ENCODE measurements around the gene PIP5K1B.

The PIP5K1B gene

GRCh38 chr9:68771376-68771775 is 66.3 kb downstream of the PIP5K1B start:
- no peak for DNase-seq (ENCODE audit: low read depth, low spot score)

DNA sequence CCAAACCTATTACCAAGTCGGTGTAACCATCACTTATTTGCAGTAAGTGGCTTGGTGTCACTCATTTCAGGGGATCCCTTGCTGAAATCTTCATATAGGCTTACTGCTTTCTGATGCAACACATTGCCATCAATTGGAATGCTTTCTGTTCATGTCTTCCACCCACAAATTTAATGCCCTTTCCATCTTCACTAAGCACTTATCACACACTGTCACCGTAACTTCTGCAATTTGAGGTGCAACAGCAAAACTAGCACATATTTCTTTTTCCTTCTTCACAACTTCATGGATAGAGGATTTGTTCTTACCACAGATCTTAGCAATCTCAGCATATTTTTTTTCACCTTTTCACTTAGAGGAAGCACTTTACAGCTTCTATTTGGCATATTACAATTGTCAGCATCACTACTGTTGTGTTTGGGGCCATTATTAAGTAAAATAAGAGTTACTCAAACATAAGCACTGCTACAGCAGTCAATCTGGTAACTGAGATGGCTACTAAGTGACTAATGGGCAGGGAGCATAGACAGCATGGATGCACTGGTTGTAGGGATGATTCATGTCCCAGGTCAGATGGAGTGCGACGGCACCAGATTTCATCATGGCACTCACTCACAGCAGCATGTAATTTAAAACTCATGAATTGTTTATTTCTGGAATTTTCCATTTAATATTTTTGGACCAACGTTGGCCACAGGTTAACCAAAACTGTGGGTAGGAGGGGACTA is 70.1 kb downstream of the PIP5K1B start:
- no peak for DNase-seq (ENCODE audit: low read depth, low spot score)

GRCh38 chr9:68777070-68777763 is 72.2 kb downstream of the PIP5K1B start:
- DNase-seq (ENCODE audit: low read depth, low spot score): no peak

- DNase-seq (ENCODE audit: low read depth, low spot score): no peak
These were observed 73.6 kb downstream of the PIP5K1B start for GRCh38 chr9:68778635-68779034.

DNA sequence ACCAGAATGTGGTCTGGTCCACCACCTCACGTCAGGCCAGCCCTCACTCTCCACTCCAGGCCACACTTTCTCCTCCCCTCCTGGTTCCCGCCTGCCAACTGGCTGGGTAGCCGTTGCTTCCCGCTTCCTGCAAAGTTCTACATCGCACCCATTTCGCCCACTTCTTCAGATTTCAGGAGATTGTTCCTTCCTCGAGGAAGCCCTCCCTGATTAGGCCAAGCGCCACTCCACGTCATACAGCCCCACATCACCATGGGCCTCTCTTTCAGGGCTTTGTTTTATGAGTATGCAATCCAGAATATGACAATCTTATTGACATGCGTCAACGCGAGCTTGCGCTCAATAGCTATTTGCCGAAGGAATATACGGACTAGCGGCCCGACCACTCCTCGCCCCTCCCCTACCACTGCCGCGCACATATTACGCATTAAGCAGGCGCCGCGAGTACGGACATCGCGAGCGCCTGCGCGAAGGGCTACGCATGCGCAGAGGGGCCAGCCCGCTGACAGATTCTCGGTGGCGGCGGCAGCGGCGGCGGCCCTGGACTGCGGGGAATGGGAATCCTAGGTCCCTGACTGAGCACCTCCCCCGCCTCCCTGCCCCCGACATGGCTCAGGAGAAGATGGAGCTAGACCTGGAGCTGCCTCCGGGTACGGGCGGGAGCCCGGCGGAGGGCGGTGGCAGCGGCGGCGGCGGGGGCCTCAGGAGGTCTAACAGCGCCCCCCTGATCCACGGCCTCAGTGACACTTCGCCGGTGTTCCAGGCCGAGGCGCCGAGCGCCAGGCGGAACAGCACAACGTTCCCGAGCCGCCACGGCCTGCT is 74.7 kb downstream of the PIP5K1B start:
- peak; percentile 82 for DNase-seq (ENCODE audit: low read depth, low spot score)

GRCh38 chr9:68780380-68780712 is 75.3 kb downstream of the PIP5K1B start:
- no peak for DNase-seq (ENCODE audit: low read depth, low spot score)

GRCh38 chr9:68780720-68781119 is 75.7 kb downstream of the PIP5K1B start:
- DNase-seq (ENCODE audit: low read depth, low spot score): no peak

DNA sequence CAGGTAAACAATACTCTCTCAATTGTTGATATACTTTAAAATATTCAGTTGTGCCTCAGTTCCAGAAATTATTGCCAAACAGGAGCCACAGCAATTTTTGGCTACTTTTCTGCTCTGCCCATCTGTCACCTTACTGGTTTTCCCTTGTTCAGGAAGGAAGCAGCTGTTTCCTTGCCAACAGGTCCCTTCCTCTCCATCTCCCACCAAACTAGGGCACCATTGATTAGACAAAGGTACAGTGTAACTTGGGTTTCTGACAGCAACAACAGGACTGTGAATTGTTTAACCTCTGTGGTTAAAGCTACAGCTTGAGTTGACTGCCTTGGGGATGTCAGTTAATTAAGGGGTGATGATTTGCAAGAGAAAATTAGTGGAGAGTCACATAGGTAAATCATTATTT is 76.9 kb downstream of the PIP5K1B start:
- DNase-seq (ENCODE audit: low read depth, low spot score): no peak

DNA sequence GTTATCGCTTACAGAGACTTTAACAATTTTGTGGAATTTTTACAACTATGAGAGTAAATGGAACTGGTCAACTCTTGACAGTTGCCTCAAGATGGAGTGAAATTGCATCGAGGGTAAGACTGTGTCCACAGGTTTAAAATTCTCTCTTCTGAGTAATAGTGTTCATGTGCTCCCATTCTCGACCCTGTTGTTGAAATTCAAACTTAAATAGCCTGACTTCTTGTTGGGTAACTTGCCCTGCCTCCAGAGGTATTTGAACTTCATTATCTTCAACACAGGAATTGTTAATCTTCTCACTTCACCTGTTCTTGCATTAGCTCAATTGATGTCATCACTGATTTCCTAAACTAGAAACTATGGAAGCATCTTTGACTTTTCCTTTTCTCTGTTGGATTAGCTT is 77.5 kb downstream of the PIP5K1B start:
- no peak for DNase-seq (ENCODE audit: low read depth, low spot score)

- DNase-seq (ENCODE audit: low read depth, low spot score): no peak
These were observed 80.9 kb downstream of the PIP5K1B start for GRCh38 chr9:68785965-68786364.

GRCh38 chr9:68791169-68791568 is 86.1 kb downstream of the PIP5K1B start:
- DNase-seq (ENCODE audit: low read depth, low spot score): no peak

- no peak for DNase-seq (ENCODE audit: low read depth, low spot score)
These were observed 88.7 kb downstream of the PIP5K1B start for GRCh38 chr9:68793605-68794343.

DNA sequence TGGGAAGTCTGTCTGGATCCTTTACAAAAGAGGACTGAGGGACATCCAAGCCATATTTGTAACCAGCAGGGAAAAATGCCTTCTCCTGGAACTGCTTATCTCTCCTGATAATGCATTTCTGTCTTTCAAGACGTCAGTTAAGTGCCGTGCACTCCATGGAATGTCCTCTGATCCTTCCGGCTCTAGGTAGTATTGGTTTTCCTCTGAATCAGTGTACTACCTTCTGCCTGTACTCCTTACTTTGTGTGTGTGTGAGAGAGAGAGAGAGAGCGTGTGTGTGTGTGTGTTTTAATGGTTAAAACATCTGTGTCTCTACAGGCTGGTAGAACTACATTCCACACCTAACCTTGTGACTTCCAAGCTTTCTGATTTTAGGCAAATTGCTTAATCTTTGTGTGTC is 89.9 kb downstream of the PIP5K1B start:
- DNase-seq (ENCODE audit: low read depth, low spot score): no peak

- no peak for DNase-seq (ENCODE audit: low read depth, low spot score)
These were observed 90.4 kb downstream of the PIP5K1B start for GRCh38 chr9:68795411-68795810.

DNA sequence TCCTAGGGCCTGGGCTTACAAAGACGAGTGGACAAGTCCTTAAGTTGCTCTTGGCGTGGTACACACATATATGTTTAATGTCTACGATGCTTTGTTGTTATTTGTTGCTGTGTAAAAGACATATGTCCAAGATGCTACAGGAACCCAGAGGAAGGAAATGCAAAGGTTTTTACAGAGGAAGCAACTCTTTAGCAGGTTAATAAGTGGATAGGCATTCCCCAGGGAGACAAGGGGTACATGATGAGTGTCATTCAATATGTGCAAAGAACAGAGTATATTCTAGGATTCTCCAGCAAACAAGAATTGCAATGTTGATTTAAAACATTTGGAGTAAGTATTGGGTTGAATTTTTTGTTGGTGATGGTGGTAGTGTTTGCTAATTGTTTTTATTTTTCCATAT is 92.1 kb downstream of the PIP5K1B start:
- no peak for DNase-seq (ENCODE audit: low read depth, low spot score)

DNA sequence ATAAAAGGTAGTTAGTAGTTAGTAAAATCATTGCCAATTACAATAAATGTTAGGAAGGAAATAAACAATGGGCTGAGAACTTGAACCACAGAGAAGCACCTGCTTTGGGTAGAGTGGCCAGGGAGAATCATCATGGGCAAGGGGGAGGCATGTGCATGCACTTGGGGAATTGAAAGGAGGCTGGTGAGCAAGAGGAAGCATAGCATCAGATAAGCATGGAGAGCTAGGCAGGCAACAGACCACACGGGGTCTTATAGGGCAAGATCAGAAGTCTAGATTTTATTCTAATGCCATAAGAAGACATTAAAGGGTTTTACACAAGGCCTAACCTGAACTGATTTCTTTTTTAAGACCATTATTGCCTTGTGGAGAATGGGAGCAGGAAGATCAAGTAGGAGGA is 93.4 kb downstream of the PIP5K1B start:
- DNase-seq (ENCODE audit: low read depth, low spot score): no peak

GRCh38 chr9:68800836-68801235 is 95.8 kb downstream of the PIP5K1B start:
- DNase-seq (ENCODE audit: low read depth, low spot score): no peak

DNA sequence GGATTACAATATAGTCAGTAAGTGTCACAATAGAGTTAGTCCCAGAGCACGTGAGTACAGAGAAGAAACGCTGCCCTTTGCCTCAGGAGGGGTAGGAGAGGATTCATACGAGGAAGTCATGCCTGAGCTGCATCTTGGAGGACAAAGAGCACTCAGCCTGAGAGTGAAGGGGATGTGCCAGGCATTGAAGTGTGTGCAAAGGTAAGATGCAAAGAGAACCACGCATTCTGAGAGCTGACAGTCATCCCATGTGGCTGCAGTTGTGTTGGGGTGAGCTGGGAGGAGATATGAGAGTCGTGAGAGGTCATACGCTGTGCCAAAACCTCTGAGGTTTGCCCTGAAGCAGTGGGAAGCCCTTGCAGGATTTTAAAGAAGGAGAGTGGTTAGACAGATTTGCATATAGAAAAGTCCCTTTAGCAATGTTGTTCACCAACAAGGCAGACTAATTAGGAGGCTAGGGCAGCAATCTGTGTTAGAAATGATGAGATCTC is 97.5 kb downstream of the PIP5K1B start:
- DNase-seq (ENCODE audit: low read depth, low spot score): no peak

- DNase-seq (ENCODE audit: low read depth, low spot score): no peak
These were observed 100.2 kb downstream of the PIP5K1B start for GRCh38 chr9:68804911-68805889.

- DNase-seq (ENCODE audit: low read depth, low spot score): no peak
These were observed 101.0 kb downstream of the PIP5K1B start for GRCh38 chr9:68805890-68806517.
